PC-3 (cell line): Measurements from ENCODE around the gene MED26.

Source experiments
- CTCF ChIP-seq: fragments of 300-600 bp; sonication (generic); conservative IDR thresholded peaks from 2 replicates; pipeline ENCODE4 v1.5.1; 2017; ENCODE audit warnings: antibody characterized with exemption, low read depth, mild to moderate bottlenecking, low read length
- EZH2phosphoT487 ChIP-seq: fragments of 300-600 bp; sonication (generic); IDR thresholded peaks from 2 replicates; pipeline ENCODE4 v1.6.1; 2018; ENCODE audit warnings: mild to moderate bottlenecking, antibody characterized with exemption, low read length, borderline replicate concordance

- TF ChIP-seq EZH2phosphoT487 (no peak), CTCF (no peak)
Observed at GRCh38 chr19:16677055-16677454, 49.1 kb upstream of the MED26 start.
